OCI-LY7 (cell line): ENCODE results near the gene ARHGAP26. TPM values are rescaled to one million over a fixed set of nuclear protein-coding genes. Genes with fewer than 3 reads are reported as not detected.

ENCODE experiments used
- BruUV-seq: library from RNA; stranded (reverse); fragments of 400-500 nt; replicated peaks from 2 replicates; lab custom pipeline; 2021; lab: Mats Ljungman, UMichigan
- CTCF ChIA-PET: fragments of 300-600 bp; sonication (Branson Sonifier 250); formaldehyde crosslinking; loops from one replicate; lab custom pipeline; 2022; ENCODE audit warnings: antibody characterized with exemption; ENCODE audit not compliant: unreplicated experiment; lab: Charles Lee
- POLR2A ChIA-PET: fragments of 300-600 bp; sonication (Branson Sonifier 250); formaldehyde crosslinking; loops from one replicate; lab custom pipeline; 2022; ENCODE audit warnings: antibody characterized with exemption; lab: Charles Lee
- DNase-seq: peaks from one replicate; pipeline ENCODE4 v3.0.0-alpha.2; 2015; ENCODE audit warnings: low spot score
- H2AFZ ChIP-seq: fragments of 200-600 bp; sonication (generic), shearing (Covaris generic); 2 replicates; pipeline ENCODE4 v1.6.1; 2014; ENCODE audit warnings: mild to moderate bottlenecking, antibody characterized with exemption, low read length, moderate library complexity
- H3K27ac ChIP-seq: fragments of 200-600 bp; sonication (generic); 2 replicates; pipeline ENCODE4 v1.5.1; 2014; ENCODE audit warnings: mixed run types, low read depth, mild to moderate bottlenecking, moderate library complexity, low read length, inconsistent platforms; ENCODE audit not compliant: poor library complexity, severe bottlenecking
- H3K36me3 ChIP-seq: fragments of 200-600 bp; sonication (generic); 2 replicates; pipeline ENCODE4 v1.6.1; 2014; ENCODE audit warnings: mild to moderate bottlenecking, antibody characterized with exemption, low read length, moderate library complexity, mixed read lengths; ENCODE audit not compliant: insufficient read depth
- H3K4me1 ChIP-seq: fragments of 200-600 bp; sonication (generic); 2 replicates; pipeline ENCODE4 v1.5.1; 2014; ENCODE audit warnings: mild to moderate bottlenecking, low read length; ENCODE audit not compliant: insufficient read depth, poor library complexity, severe bottlenecking
- H3K4me2 ChIP-seq: fragments of 200-600 bp; sonication (generic); 2 replicates; pipeline ENCODE4 v1.6.1; 2014; ENCODE audit warnings: mild to moderate bottlenecking, low read length
- H3K4me3 ChIP-seq: fragments of 200-600 bp; sonication (generic); 2 replicates; pipeline ENCODE4 v1.5.1; 2014; ENCODE audit warnings: mild to moderate bottlenecking, low read depth, low read length; ENCODE audit not compliant: poor library complexity, severe bottlenecking
- H3K79me2 ChIP-seq: fragments of 200-600 bp; sonication (generic); 2 replicates; pipeline ENCODE4 v1.6.1; 2016; ENCODE audit warnings: low read depth, mild to moderate bottlenecking, low read length, moderate library complexity, mixed read lengths; ENCODE audit not compliant: insufficient read depth
- H3K9me2 ChIP-seq: fragments of 200-600 bp; sonication (generic); 2 replicates; pipeline ENCODE4 v1.6.1; 2016; ENCODE audit warnings: mild to moderate bottlenecking, low read length, mixed read lengths; ENCODE audit not compliant: insufficient read depth
- H3K9me3 ChIP-seq: fragments of 200-600 bp; sonication (generic); 2 replicates; pipeline ENCODE4 v1.6.1; 2014; ENCODE audit warnings: mild to moderate bottlenecking, mixed run types, low read length, mixed read lengths
- H4K20me1 ChIP-seq: fragments of 200-600 bp; sonication (generic); 2 replicates; pipeline ENCODE4 v1.6.1; 2014; ENCODE audit warnings: mild to moderate bottlenecking, antibody characterized with exemption, low read length, moderate library complexity, mixed read lengths; ENCODE audit not compliant: insufficient read depth
- CTCF ChIP-seq: fragments of 200-600 bp; sonication (generic); conservative IDR thresholded peaks from 2 replicates; pipeline ENCODE4 v1.5.1; 2014; ENCODE audit warnings: mild to moderate bottlenecking, antibody characterized with exemption, low read length, moderate library complexity, mixed read lengths
- EZH2phosphoT487 ChIP-seq: fragments of 200-600 bp; sonication (generic); IDR thresholded peaks from 2 replicates; pipeline ENCODE4 v1.6.1; 2018; ENCODE audit warnings: low read depth, borderline replicate concordance, mild to moderate bottlenecking, mixed run types, antibody characterized with exemption, low read length, moderate library complexity, mixed read lengths
- intact Hi-C: fragments of 100-400 bp; cut with micrococcal nuclease; formaldehyde crosslinking; loops from one replicate; pipeline ENCODE4 v1.10.0; 2022; ENCODE audit not compliant: unreplicated experiment
- total RNA-seq, 2 experiments: library from RNA; depleted of rRNA in 1 of 2; stranded (reverse); fragments of >200 nt in 1 of 2; shearing (Covaris generic) in 1 of 2; gene quantifications; 2 replicates each; pipeline ENCODE4 v1.2.3, GENCODE V29; 2014 to 2022

Gene ARHGAP26
- total RNA-seq, 2 experiments from 2014 or later: 7.0 to 19.1 TPM

GRCh38 chr5:143080407-143080806, 310.2 kb downstream of the ARHGAP26 start:
- TF ChIP-seq EZH2phosphoT487 (no peak), CTCF (no peak)
- DNase-seq: no peak
- Histone ChIP-seq H3K4me3 (no peak overlapping the region), H3K4me2 (no peak overlapping the region), H3K9me3 (no peaks in the 10 kb centered on the region), H2AFZ (no peak overlapping the region), H3K79me2 (no peaks in the 10 kb centered on the region), H4K20me1 (no peaks in the 10 kb centered on the region; the same call in 1 of the 2 replicates), H3K36me3 (no peaks in the 10 kb centered on the region), H3K4me1 (no peaks in the 10 kb centered on the region), H3K27ac (no peak overlapping the region), H3K9me2 (no peaks in the 10 kb centered on the region)
- intact Hi-C loops: no loop called here
- BruUV-seq: no TSS peak
- POLR2A ChIA-PET: no interaction called here
- CTCF ChIA-PET: no interaction called here

- intact Hi-C loops: no loop called here
- DNase-seq: no peak
- H3K4me2 ChIP-seq: no peak overlapping the region
- no peaks in the 10 kb centered on the region for H3K9me3 ChIP-seq
- no peaks in the 10 kb centered on the region for H3K79me2 ChIP-seq
- no TSS peak for BruUV-seq
- H2AFZ ChIP-seq: no peak overlapping the region
- POLR2A ChIA-PET: no interaction called here
- no peaks in the 10 kb centered on the region; the same call in 1 of the 2 replicates for H4K20me1 ChIP-seq
- TF ChIP-seq CTCF (no peak), EZH2phosphoT487 (no peak)
- CTCF ChIA-PET: no interaction called here
- no peaks in the 10 kb centered on the region for H3K4me1 ChIP-seq
- H3K36me3 ChIP-seq: no peaks in the 10 kb centered on the region
- no peak overlapping the region for H3K4me3 ChIP-seq
- no peaks in the 10 kb centered on the region for H3K9me2 ChIP-seq
- no peak overlapping the region for H3K27ac ChIP-seq
These were observed 310.8 kb downstream of the ARHGAP26 start for GRCh38 chr5:143080982-143081381.

- Histone ChIP-seq H3K4me3 (no peak overlapping the region), H3K36me3 (no peaks in the 10 kb centered on the region), H4K20me1 (no peaks in the 10 kb centered on the region; the same call in 1 of the 2 replicates), H3K79me2 (no peaks in the 10 kb centered on the region), H2AFZ (no peak overlapping the region), H3K4me2 (no peak overlapping the region), H3K9me2 (no peaks in the 10 kb centered on the region), H3K9me3 (no peaks in the 10 kb centered on the region), H3K4me1 (no peaks in the 10 kb centered on the region), H3K27ac (no peak overlapping the region)
- BruUV-seq: no TSS peak
- DNase-seq: no peak
- TF ChIP-seq EZH2phosphoT487: no peak
- no peak for TF ChIP-seq CTCF
- ChIA-PET CTCF (no interaction called here), POLR2A (interaction anchor here (1.3 kb wide), 1 partner anchor 13 kb away, joined by 5 read pairs; no protein-coding TSS in a partner anchor)
- intact Hi-C loops: no loop called here
These were observed 312.8 kb downstream of the ARHGAP26 start for GRCh38 chr5:143083006-143083405.
